ENCODE results near the gene RCN2.

The RCN2 gene

GRCh38 chr15:76972389-76973361 lies 41.1 kb downstream of the RCN2 start:
- TF ChIP-seq ZNF8 (CRISPR knock-in tag; IDR thresholded peaks at IDR 0.05): no peak
- no peak for TF ChIP-seq PPARA (CRISPR knock-in tag; IDR thresholded peaks at IDR 0.05; ENCODE audit: borderline replicate concordance)
- no peak for TF ChIP-seq BACH2 (CRISPR knock-in tag; IDR thresholded peaks at IDR 0.05; ENCODE audit: borderline replicate concordance)
- TF ChIP-seq TOX (CRISPR knock-in tag; IDR thresholded peaks at IDR 0.05; ENCODE audit: borderline replicate concordance): no peak
- no peak for TF ChIP-seq SNAI2 (CRISPR knock-in tag; IDR thresholded peaks at IDR 0.05)
- TF ChIP-seq ZFP30 (CRISPR knock-in tag; IDR thresholded peaks at IDR 0.05): no peak
- no peak for TF ChIP-seq OSR1 (CRISPR knock-in tag; IDR thresholded peaks at IDR 0.05)
- TF ChIP-seq ESRRG (CRISPR knock-in tag; IDR thresholded peaks at IDR 0.05): no peak
- TF ChIP-seq CSRNP3 (CRISPR knock-in tag; IDR thresholded peaks at IDR 0.05): no peak
- peak; percentile 53 for ATAC-seq

- TF ChIP-seq POU6F1 (CRISPR knock-in tag; IDR thresholded peaks at IDR 0.05; ENCODE audit: borderline replicate concordance, low read depth) (no peak), RARB (CRISPR knock-in tag; IDR thresholded peaks at IDR 0.05) (no peak), CSDC2 (CRISPR knock-in tag; IDR thresholded peaks at IDR 0.05) (no peak), TOX (CRISPR knock-in tag; IDR thresholded peaks at IDR 0.05; ENCODE audit: borderline replicate concordance) (no peak), TCF4 (CRISPR knock-in tag; IDR thresholded peaks at IDR 0.05; ENCODE audit: borderline replicate concordance) (no peak), TSHZ2 (CRISPR knock-in tag; IDR thresholded peaks at IDR 0.05) (no peak), ZNF565 (CRISPR knock-in tag; conservative IDR thresholded peaks at IDR 0.05; ENCODE audit: low read depth) (no peak), PATZ1 (CRISPR knock-in tag; IDR thresholded peaks at IDR 0.05; ENCODE audit: borderline replicate concordance) (no peak), CSRNP3 (CRISPR knock-in tag; IDR thresholded peaks at IDR 0.05) (no peak), ZFP30 (CRISPR knock-in tag; IDR thresholded peaks at IDR 0.05) (no peak), OSR1 (CRISPR knock-in tag; IDR thresholded peaks at IDR 0.05) (no peak)
- peak; percentile 68 for ATAC-seq
These were observed 41.8 kb downstream of the RCN2 start for GRCh38 chr15:76973362-76973743.

- ATAC-seq: no peak
- TF ChIP-seq TSHZ2 (CRISPR knock-in tag; IDR thresholded peaks at IDR 0.05) (no peak), ZNF565 (CRISPR knock-in tag; conservative IDR thresholded peaks at IDR 0.05; ENCODE audit: low read depth) (no peak), ZC3H10 (CRISPR knock-in tag; IDR thresholded peaks at IDR 0.05) (no peak), PATZ1 (CRISPR knock-in tag; IDR thresholded peaks at IDR 0.05; ENCODE audit: borderline replicate concordance) (no peak), BACH2 (CRISPR knock-in tag; IDR thresholded peaks at IDR 0.05; ENCODE audit: borderline replicate concordance) (no peak), TCF4 (CRISPR knock-in tag; IDR thresholded peaks at IDR 0.05; ENCODE audit: borderline replicate concordance) (no peak), POU6F1 (CRISPR knock-in tag; IDR thresholded peaks at IDR 0.05; ENCODE audit: borderline replicate concordance, low read depth) (no peak), TOX (CRISPR knock-in tag; IDR thresholded peaks at IDR 0.05; ENCODE audit: borderline replicate concordance) (no peak)
These were observed 42.4 kb downstream of the RCN2 start for GRCh38 chr15:76973906-76974305.

All from SK-N-SH treated with all-trans-retinoic acid at 6 μM for 48 hours (cell line).